Endodermal cell (in vitro differentiated cells): ENCODE measurements around the gene TMEM100. TPM values are rescaled to one million over a fixed set of nuclear protein-coding genes. Genes with fewer than 3 reads are reported as not detected.

ENCODE experiments used
- DNase-seq: peaks from one replicate; pipeline ENCODE4 v3.0.0-alpha.2; 2017
- H3K27ac ChIP-seq: 2 replicates; pipeline ENCODE4 v1.5.1; 2013; ENCODE audit warnings: mild to moderate bottlenecking, low read depth, low read length, moderate library complexity
- H3K27me3 ChIP-seq: 2 replicates; pipeline ENCODE4 v1.6.1; 2013; ENCODE audit warnings: mild to moderate bottlenecking, low read length, moderate library complexity; ENCODE audit not compliant: insufficient read depth, control insufficient read depth, poor library complexity, severe bottlenecking
- H3K36me3 ChIP-seq: 2 replicates; pipeline ENCODE4 v1.7.0; 2013; ENCODE audit warnings: mild to moderate bottlenecking, low read length, moderate library complexity; ENCODE audit not compliant: control insufficient read depth, insufficient read depth
- H3K4me1 ChIP-seq: one replicate; pipeline ENCODE4 v1.7.0; 2013; ENCODE audit warnings: low read length; ENCODE audit not compliant: control insufficient read depth, insufficient read depth
- H3K4me3 ChIP-seq: 2 replicates; pipeline ENCODE4 v1.5.1; 2013; ENCODE audit warnings: mild to moderate bottlenecking, low read length, moderate library complexity
- H3K9ac ChIP-seq: 2 replicates; pipeline ENCODE4 v1.6.1; 2013; ENCODE audit warnings: mild to moderate bottlenecking, low read length, moderate library complexity; ENCODE audit not compliant: poor library complexity, severe bottlenecking; ENCODE audit errors: extremely low read depth
- H3K9me3 ChIP-seq: 2 replicates; pipeline ENCODE4 v1.6.1; 2013; ENCODE audit warnings: mild to moderate bottlenecking, low read length, moderate library complexity; ENCODE audit not compliant: control insufficient read depth
- H3K27ac Mint-ChIP-seq: 2 replicates; pipeline ENCODE4 v1.8.0; 2020; ENCODE audit warnings: mixed read lengths
- H3K27me3 Mint-ChIP-seq: 2 replicates; pipeline ENCODE4 v1.8.0; 2021; ENCODE audit warnings: mild to moderate bottlenecking, mixed read lengths; ENCODE audit not compliant: insufficient read depth
- H3K36me3 Mint-ChIP-seq: 2 replicates; pipeline ENCODE4 v1.8.0; 2020; ENCODE audit warnings: low read depth, mixed read lengths
- H3K4me1 Mint-ChIP-seq: 2 replicates; pipeline ENCODE4 v1.8.0; 2020; ENCODE audit warnings: mixed read lengths
- H3K4me3 Mint-ChIP-seq: 2 replicates; pipeline ENCODE4 v1.8.0; 2020; ENCODE audit warnings: mild to moderate bottlenecking, moderate library complexity, mixed read lengths
- H3K9me3 Mint-ChIP-seq: 2 replicates; pipeline ENCODE4 v1.8.0; 2020; ENCODE audit warnings: mild to moderate bottlenecking, mixed read lengths
- WGBS, 2 experiments: methylation state at CpG; one replicate each; pipeline versions ENCODE4 v1.1.5 to v1.1.7; 2013; ENCODE audit warnings: missing lambda C conversion rate in 2 of 2, mixed read lengths in 1 of 2; ENCODE audit not compliant: insufficient coverage in 1 of 2, insufficient read length in 1 of 2; 5-methylcytosine and 5-hydroxymethylcytosine counted together
- total RNA-seq, 2 donors: library from RNA; stranded (reverse); fragmentation: NEBNext Ultra II Directional in 1 of 2; extraction: Animal tissue kit (Norgen Biotek cat#: 25700) in 1 of 2; gene quantifications; 2 replicates in 1 of 2; 3 replicates in 1 of 2; pipeline ENCODE4 v1.2.1, GENCODE V29; 2021
- TF ChIP-seq, protein P1 (sequence below): fragments of 200-600 bp; sonication (generic); conservative IDR thresholded peaks from 2 replicates; pipeline ENCODE4 v1.5.0; 2021; ENCODE audit warnings: antibody characterized with exemption, mild to moderate bottlenecking

Gene TMEM100
- total RNA-seq, 2 donors from 2014 or later, result 0.71 to 4.3 TPM

DNA sequence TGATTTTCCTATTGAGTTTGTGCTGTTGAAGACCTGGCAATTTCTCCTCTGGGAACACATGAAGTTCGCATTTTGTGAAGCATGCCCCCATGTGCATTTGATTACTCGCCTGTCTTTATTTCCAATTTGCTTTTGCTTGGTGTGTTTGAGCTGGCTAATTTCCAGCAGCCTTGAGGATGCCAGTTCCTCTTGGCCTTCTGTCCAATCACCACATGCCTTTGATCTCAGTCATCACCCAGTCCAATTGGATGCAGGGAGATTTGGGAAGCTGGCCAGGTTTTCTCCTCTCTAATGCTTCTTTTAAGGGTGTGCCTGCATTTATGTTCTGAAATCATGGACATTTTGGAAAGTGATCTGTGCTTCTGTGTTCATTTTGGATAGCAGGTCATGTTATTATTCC lies 3.8 kb upstream of the TMEM100 start:
- TF ChIP-seq, protein P1, sequence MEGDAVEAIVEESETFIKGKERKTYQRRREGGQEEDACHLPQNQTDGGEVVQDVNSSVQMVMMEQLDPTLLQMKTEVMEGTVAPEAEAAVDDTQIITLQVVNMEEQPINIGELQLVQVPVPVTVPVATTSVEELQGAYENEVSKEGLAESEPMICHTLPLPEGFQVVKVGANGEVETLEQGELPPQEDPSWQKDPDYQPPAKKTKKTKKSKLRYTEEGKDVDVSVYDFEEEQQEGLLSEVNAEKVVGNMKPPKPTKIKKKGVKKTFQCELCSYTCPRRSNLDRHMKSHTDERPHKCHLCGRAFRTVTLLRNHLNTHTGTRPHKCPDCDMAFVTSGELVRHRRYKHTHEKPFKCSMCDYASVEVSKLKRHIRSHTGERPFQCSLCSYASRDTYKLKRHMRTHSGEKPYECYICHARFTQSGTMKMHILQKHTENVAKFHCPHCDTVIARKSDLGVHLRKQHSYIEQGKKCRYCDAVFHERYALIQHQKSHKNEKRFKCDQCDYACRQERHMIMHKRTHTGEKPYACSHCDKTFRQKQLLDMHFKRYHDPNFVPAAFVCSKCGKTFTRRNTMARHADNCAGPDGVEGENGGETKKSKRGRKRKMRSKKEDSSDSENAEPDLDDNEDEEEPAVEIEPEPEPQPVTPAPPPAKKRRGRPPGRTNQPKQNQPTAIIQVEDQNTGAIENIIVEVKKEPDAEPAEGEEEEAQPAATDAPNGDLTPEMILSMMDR, result no peak
- Histone ChIP-seq H3K36me3 (peaks cover 6% of the 10 kb centered on the region), H3K4me1 (peaks cover 7% of the 10 kb centered on the region), H3K27me3 (no peaks in the 10 kb centered on the region), H3K27ac (no peak overlapping the region), H3K9ac (no peak overlapping the region), H3K9me3 (no peaks in the 10 kb centered on the region), H3K4me3 (no peak overlapping the region)
- Mint-ChIP-seq H3K27me3 (no peaks in the 10 kb centered on the region), H3K4me3 (no peak overlapping the region), H3K36me3 (no peaks in the 10 kb centered on the region), H3K27ac (no peak overlapping the region), H3K4me1 (peaks cover 30% of the 10 kb centered on the region), H3K9me3 (no peaks in the 10 kb centered on the region)
- no peak for DNase-seq
- 94 to 98% methylated on average over 2 of the region's 2 CpGs for WGBS, 2 experiments

- Mint-ChIP-seq H3K27ac (no peak overlapping the region), H3K27me3 (no peaks in the 10 kb centered on the region), H3K9me3 (no peaks in the 10 kb centered on the region), H3K36me3 (no peaks in the 10 kb centered on the region), H3K4me1 (peaks cover 30% of the 10 kb centered on the region), H3K4me3 (no peak overlapping the region)
- Histone ChIP-seq H3K27me3 (no peaks in the 10 kb centered on the region), H3K4me3 (peak overlapping the region; percentile 92), H3K9ac (peak overlapping the region; percentile 23), H3K9me3 (no peaks in the 10 kb centered on the region), H3K27ac (no peak overlapping the region), H3K36me3 (peaks cover 28% of the 10 kb centered on the region), H3K4me1 (no peaks in the 10 kb centered on the region)
- TF ChIP-seq, protein P1, result no peak
- DNase-seq, result no peak
Measured at GRCh38 chr17:55723488-55723848, 804 bp upstream of the TMEM100 start.

GRCh38 chr17:55722016-55722736 lies 488 bp downstream of the TMEM100 start:
- H3K4me3 Mint-ChIP-seq, result peak overlapping the region; percentile 44
- no peaks in the 10 kb centered on the region for H3K4me1 ChIP-seq

More at GRCh38 chr17:55722016-55722736, 488 bp downstream of the TMEM100 start:
- WGBS, 2 experiments, result 74 to 87% methylated on average over 3 to 5 of the region's 5 CpGs
- Histone ChIP-seq H3K27ac (no peak overlapping the region), H3K4me3 (peak overlapping the region; percentile 92), H3K9ac (peak overlapping the region; percentile 2), H3K27me3 (no peaks in the 10 kb centered on the region), H3K36me3 (peaks cover 28% of the 10 kb centered on the region), H3K9me3 (no peaks in the 10 kb centered on the region)
- TF ChIP-seq, protein P1, result no peak
- Mint-ChIP-seq H3K9me3 (no peaks in the 10 kb centered on the region), H3K27ac (no peak overlapping the region), H3K27me3 (no peaks in the 10 kb centered on the region), H3K4me1 (peaks cover 26% of the 10 kb centered on the region), H3K36me3 (no peaks in the 10 kb centered on the region)
- no peak for DNase-seq
